K562 (cell line): ENCODE results near the gene KIAA0930.

ENCODE experiments used
- ATF6 ChIP-seq: sonication (generic); formaldehyde crosslinking; IDR thresholded peaks from 2 replicates; pipeline ENCODE4 v1.4.0; 2020; ENCODE audit warnings: mild to moderate bottlenecking, missing genetic modification reagents
- CTCF ChIP-seq, 3 experiments: IDR thresholded peaks in 2 of 3; conservative IDR thresholded peaks in 1 of 3; 2 replicates each; pipeline ENCODE4 v1.5.1; 2011 to 2012; ENCODE audit warnings: low read length in 3 of 3, mild to moderate bottlenecking in 3 of 3, control low read depth in 2 of 3, improper control_type of control experiment in 1 of 3, inconsistent platforms in 1 of 3, low read depth in 1 of 3, mixed read lengths in 1 of 3, moderate library complexity in 1 of 3; ENCODE audit not compliant: insufficient read depth in 2 of 3
- FOXA3 ChIP-seq, 2 experiments: fragments of 450-650 bp in 1 of 2; sonication (generic) in 1 of 2; formaldehyde crosslinking; IDR thresholded peaks in 1 of 2; conservative IDR thresholded peaks in 1 of 2; 2 replicates each; pipeline versions ENCODE4 v1.4.0 to v1.8.0; 2020 to 2022; ENCODE audit warnings: mild to moderate bottlenecking in 2 of 2, missing genetic modification reagents in 1 of 2
- HEY1 ChIP-seq: fragments of 250-450 bp; sonication (Bioruptor Pico); IDR thresholded peaks from 2 replicates; pipeline ENCODE4 v1.5.0; 2020; ENCODE audit warnings: mild to moderate bottlenecking, moderate library complexity, borderline replicate concordance
- KDM5B ChIP-seq: fragments of 200-600 bp; sonication (generic); IDR thresholded peaks from 2 replicates; pipeline ENCODE4 v1.6.1; 2012; ENCODE audit warnings: low read depth, mild to moderate bottlenecking, moderate library complexity, low read length, control low read depth, inconsistent platforms; ENCODE audit not compliant: insufficient replicate concordance
- LARP7 ChIP-seq: fragments of 450-650 bp; IDR thresholded peaks from 2 replicates; pipeline ENCODE4 v1.6.1; 2016
- MTF1 ChIP-seq: fragments of 250-450 bp; sonication (Bioruptor Pico); IDR thresholded peaks from 2 replicates; pipeline ENCODE4 v1.9.0; 2021; ENCODE audit warnings: moderate library complexity, mild to moderate bottlenecking, inconsistent platforms, borderline replicate concordance

- TF ChIP-seq LARP7 (no peak), MTF1 (CRISPR knock-in tag) (no peak), FOXA3 (CRISPR knock-in tag; conservative IDR thresholded peaks at IDR 0.05 in 1 of 2, IDR thresholded peaks at IDR 0.05 in 1 of 2) (no peak), KDM5B (no peak), ATF6 (CRISPR knock-in tag) (no peak), CTCF (IDR thresholded peaks at IDR 0.05 in 2 of 3, conservative IDR thresholded peaks at IDR 0.05 in 1 of 3; ENCODE audit: insufficient read depth in 2 of 3, low read depth in 1 of 3, low read length in 3 of 3) (peak; percentile 68 to 75 (median 70)), HEY1 (CRISPR knock-in tag) (no peak)
Measured at GRCh38 chr22:45263463-45264269, 23.0 kb upstream of the KIAA0930 start.
